SK-MEL-5 (cell line): ENCODE data around the gene GABPA. TPM values are rescaled to one million over a fixed set of nuclear protein-coding genes. Genes with fewer than 3 reads are reported as not detected.
"Not testable (repeated sequence)": the region's sequence is repeated elsewhere in the genome, so short reads cannot be mapped to it uniquely, and the experiment has no call there.

Source experiments
- DNase-seq: peaks from one replicate; pipeline ENCODE4 v3.0.0-alpha.2; 2016; ENCODE audit warnings: low read depth, low spot score
- in situ Hi-C: cut with HindIII; loops from 2 replicates; pipeline ENCODE4 v1.10.0; 2016; ENCODE audit warnings: low sequenced_read_pairs, high pct_unique_total_duplicates, low pct_unique_long_range_greater_than_20kb
- polyA plus RNA-seq, 2 experiments: library from polyadenylated mRNA; depleted of rRNA; stranded (reverse); fragments of >200 nt; gene quantifications; 2 replicates each; pipeline ENCODE4 v1.2.3, GENCODE V29; 2015
- total RNA-seq: library from RNA; depleted of rRNA; stranded (reverse); fragments of >200 nt; shearing (Covaris generic); gene quantifications from 2 replicates; pipeline ENCODE4 v1.2.3, GENCODE V29; 2014; rRNA removed

Gene GABPA
- total RNA-seq, result 17.4 and 17.8 TPM in 2 replicates
- 12.4 and 14.9 TPM in 2 replicates for polyA plus RNA-seq (2015; cell fraction: cytosol; rRNA removed)
- 28.7 and 28.9 TPM in 2 replicates for polyA plus RNA-seq (2015; cell fraction: nucleus; rRNA removed)

- in situ Hi-C loops, result no loop called here
Observed at GRCh38 chr21:25734904-25735645, at the start of gene GABPA, which contains the start of gene ATP5PF. GABPA (plus strand) TSS chr21:25734972; CDS start chr21:25741599, 6,627 bp downstream. ATP5PF (minus strand) TSS chr21:25734904; CDS start chr21:25729794, 5,110 bp downstream.

DNA sequence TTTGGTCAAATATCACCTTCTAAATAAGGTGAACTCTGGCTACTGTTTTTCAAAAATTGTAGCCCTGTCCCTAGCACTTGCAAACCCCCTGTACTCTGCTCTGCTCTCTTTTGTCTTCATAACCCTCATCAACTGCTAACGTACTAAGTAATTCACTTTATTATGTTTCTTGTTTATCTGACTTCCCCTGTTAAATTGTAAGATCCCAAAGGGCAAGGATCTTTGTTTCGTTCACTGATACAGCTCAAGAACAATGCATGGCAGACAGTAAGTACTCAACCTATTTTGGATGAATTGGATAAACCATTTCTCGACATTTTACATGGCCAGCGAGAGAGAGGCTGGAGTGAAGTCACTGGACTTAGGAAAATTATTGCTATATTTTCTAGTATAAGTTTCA is 47.0 kb upstream of the GABPA start:
- in situ Hi-C loops, result no loop called here
- DNase-seq, result no peak

More at GRCh38 chr21:25734904-25735645, at the start of gene GABPA, which contains the start of gene ATP5PF:
- peak; percentile 98 for DNase-seq

- in situ Hi-C loops, result no loop called here
- no peak for DNase-seq
Observed at GRCh38 chr21:25688275-25689155, 46.3 kb upstream of the GABPA start.

GRCh38 chr21:25689226-25689625 is 45.5 kb upstream of the GABPA start:
- in situ Hi-C loops, result no loop called here

GRCh38 chr21:25691976-25692375 is 42.8 kb upstream of the GABPA start:
- DNase-seq, result no peak
- in situ Hi-C loops, result no loop called here

More at GRCh38 chr21:25689226-25689625, 45.5 kb upstream of the GABPA start:
- DNase-seq, result no peak

- DNase-seq, in situ Hi-C loops: not testable (repeated sequence)
Observed at GRCh38 chr21:25695461-25695860, 39.3 kb upstream of the GABPA start.

DNA sequence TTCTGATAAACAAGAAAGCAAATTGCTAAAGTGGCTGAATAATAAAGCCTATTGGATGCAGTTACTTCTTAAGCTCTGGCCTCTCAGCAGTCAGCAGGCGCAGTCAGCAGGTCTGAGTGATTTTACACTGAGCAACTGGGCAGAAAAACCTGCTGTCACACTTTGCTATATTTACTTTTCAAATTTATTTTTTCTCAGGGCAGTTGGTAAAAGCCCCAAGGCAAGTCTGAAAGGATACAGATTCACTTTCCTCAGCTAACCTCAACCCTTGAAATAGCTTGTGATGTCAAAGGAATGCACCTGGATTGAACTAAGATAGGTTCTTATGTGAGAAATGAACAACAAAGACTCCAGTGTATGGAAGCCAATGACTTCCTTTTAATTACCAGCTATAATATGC is 34.0 kb upstream of the GABPA start:
- in situ Hi-C loops, result no loop called here
- DNase-seq, result no peak

DNA sequence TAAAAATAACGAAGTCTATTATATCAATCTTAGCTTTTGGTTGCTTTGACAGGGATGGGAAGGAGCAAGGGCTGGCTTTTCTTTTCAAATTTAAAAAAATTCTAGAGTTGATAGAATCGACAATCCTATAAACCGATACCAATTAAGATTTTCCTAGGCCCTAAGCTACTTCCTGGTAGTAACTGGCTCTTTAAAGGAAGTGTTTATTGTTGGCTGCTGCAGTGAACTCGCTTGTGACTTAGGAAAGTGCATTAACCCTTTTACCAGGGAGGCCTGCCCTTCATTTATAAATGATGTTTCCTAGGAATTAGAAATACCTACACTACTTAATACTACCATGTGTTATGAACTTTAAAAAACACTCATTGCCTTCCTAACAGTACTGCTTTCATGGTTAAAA is 33.2 kb upstream of the GABPA start:
- no peak for DNase-seq
- in situ Hi-C loops, result no loop called here

- in situ Hi-C loops, result no loop called here
- DNase-seq, result peak; percentile 66
Observed at GRCh38 chr21:25708467-25709065, 26.2 kb upstream of the GABPA start.

- DNase-seq, result peak; percentile 24
- in situ Hi-C loops, result loop anchor here (10.0 kb wide), 1 partner anchor 85 kb away; no protein-coding TSS in a partner anchor
Observed at GRCh38 chr21:25709684-25710265, 25.0 kb upstream of the GABPA start.

DNA sequence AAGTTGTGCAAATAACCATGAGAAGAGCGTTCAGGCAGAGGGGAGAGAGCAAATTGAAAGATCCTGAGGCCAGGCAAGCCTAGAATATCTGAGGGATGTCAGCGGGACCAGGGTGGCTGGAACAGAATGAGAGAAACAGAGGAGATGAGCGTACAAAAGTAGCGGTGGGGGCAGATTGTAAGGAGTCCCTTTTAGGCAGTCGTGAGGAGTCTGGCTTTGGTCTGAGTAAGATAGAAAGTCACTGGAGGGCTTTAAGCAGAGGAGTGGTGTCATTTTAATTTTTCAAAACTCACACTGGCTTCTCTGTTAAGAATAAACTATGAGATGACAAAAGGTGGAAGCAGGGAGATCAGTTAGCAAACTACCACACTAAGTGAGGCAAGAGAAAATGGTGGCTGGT is 24.2 kb upstream of the GABPA start:
- no peak for DNase-seq

GRCh38 chr21:25714066-25714465 is 20.7 kb upstream of the GABPA start:
- DNase-seq, result not testable (repeated sequence)
- in situ Hi-C loops, result loop anchor here (10.0 kb wide), 1 partner anchor 89 kb away; no protein-coding TSS in a partner anchor

More for the DNA sequence above, 24.2 kb upstream of the GABPA start:
- in situ Hi-C loops, result loop anchor here (10.0 kb wide), 1 partner anchor 86 kb away; no protein-coding TSS in a partner anchor

DNA sequence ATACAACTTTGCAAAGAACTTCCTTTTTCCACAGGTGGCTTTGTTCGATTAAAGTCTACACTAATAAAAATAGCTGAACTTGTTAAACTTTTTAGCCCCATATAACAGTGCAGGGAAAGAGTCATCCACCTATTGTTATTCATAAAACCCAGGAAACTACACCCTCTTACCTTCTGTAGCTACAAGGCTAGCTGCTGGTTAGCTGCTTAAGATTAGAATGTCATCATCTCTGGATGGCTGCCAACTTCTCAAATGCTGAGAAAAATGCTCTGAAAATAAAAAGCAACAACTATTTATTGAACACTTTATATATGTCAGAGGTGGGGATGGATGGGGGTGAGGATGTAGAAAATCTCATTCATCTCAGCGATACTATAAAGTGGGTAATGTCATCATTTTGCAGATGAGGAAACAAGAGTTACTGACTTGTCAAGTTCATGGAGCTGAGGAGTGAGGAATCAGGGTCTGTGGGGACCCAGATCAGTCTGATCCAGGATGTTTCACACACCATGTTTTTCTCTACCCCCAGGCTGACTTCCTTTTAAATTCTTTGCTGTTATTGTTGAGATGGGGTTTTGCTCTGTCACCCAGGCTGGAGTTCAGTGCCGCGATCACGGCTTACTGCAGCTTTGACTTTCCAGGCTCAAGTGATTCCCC is 17.2 kb upstream of the GABPA start:
- in situ Hi-C loops, result loop anchor here (10.0 kb wide), 1 partner anchor 93 kb away; no protein-coding TSS in a partner anchor
- DNase-seq, result no peak

- in situ Hi-C loops, result no loop called here
- no peak for DNase-seq
Observed at GRCh38 chr21:25721987-25722386, 12.8 kb upstream of the GABPA start.

- in situ Hi-C loops, result no loop called here
- DNase-seq, result no peak
Observed at GRCh38 chr21:25722631-25723030, 12.1 kb upstream of the GABPA start.

GRCh38 chr21:25732091-25732760 is 2.5 kb upstream of the GABPA start:
- no peak for DNase-seq
- in situ Hi-C loops, result no loop called here
